ENCODE results near the gene FBXO41.

Gene FBXO41

DNA sequence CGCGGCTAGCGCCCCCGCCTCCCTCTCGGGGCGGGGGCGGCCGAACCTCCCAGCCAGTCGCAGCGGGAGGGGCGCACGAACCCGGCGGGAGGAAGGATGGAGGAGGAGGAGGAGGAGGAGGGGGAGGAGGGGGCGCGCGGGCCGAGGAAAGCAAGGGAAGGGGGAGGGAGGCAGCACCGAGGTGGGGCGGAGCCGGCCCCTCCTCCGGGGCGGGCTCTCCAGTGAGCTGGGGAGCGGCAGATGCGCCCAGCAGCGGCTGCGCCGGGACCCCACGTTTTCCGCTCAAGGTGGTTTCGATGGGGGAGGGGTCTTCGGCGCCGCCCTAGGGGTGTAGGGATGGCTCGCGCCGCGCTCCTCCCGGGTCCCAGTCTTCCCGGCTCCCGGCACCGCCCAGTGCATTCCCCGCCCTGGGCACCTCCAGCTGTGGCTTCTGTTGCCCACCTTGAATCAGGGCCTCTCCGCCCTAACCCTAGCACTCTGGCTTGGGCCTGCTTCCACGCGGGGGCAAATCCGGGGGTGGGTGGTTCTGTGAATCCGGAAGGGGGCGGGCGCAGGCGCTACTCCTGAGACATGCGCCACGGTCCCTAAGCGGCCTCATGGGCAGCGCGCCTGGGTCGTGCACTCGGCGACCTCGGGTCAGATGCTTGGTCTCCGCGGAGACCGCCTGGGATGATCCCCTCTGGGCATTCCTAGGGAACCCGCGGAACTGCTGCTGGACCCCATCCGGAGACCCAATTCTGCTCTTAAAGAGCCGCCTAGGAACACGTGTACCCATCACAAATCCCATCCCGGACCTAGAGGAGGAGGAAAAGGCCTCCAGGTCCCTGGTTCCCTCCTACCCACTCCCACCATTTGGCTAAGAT is at the start of gene FBXO41:
Gene FBXO41, minus strand, starts transcription at position 183 of the 863 bp plus-strand sequence. CDS start 14,848 bp downstream, outside the sequence.
- DNase-seq, result peak in 1 of 2 experiments; percentile 17

GRCh38 chr2:73334045-73334444 is 49.8 kb upstream of the FBXO41 start:
- no peak for DNase-seq

- DNase-seq, result no peak
Measured at GRCh38 chr2:73333564-73333963, 49.3 kb upstream of the FBXO41 start.

DNA sequence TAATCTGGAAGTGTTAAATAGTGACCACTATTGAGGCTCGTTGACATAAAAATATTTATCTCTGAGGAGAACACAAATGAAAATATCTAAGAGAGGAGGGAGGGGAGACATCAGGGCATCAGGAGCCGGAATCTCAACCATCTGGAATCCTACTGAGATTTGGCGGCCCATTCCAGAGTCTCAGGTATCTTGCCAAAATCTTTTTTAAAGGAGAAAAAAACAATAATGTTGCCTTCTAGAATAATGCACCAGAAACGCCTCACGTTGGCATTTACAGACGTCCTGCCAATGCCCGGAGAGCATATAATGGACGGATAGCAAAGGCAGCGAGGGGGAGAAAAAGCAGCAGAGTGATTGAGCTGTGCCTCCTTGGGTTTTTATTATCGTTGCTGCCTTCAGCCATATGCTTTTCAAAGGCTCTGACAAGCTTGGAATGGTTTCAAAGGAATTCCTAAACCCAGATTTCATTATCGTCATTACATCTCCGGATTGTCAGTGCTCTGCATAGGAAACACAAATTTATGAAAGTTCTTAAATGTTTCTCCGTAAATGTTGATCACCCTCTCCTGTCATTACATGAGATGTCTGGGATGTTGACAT is 39.9 kb upstream of the FBXO41 start:
- no peak for DNase-seq

DNA sequence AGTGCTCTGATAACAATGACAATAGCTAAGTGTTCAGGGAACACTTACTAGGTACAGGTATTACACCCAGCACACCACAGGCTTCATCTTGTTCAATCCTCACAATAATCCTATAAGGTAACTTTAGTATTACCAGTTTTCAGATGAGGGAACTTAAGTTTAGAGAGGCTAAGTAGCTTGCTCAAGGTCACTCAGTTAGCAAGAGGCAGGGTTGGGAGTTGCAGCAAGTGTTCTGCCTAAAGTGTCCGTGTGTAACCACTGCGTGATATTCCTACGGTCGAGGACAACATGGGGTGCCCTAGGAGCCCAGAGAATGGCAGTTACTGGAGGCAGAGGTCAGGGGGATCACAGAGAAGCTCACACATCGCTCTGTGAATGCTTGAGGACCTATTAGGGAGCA is 39.3 kb upstream of the FBXO41 start:
- no peak for DNase-seq

DNA sequence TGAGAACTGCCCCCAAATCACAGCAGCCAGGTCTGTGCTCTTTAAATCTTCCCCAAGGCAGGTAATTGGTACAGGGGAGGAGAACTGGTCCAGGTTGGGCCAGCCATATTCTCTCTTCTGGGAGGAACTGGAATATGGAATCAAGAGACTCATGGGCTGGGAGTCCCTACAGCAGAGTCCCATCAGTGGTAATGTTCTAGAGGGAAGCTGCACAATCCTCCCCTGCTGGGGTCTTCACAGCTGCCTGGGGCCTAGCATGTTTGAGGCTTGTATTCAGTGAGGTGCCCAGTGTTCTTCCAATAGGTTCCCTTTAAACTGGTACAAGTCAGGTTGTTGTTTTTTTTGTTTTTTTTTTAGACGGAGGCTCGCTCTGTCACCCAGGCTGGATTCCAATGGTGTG is 30.2 kb upstream of the FBXO41 start:
- no peak for DNase-seq

- DNase-seq, result no peak
Measured at GRCh38 chr2:73307720-73308119, 23.4 kb upstream of the FBXO41 start.

GRCh38 chr2:73301636-73302035 is 17.4 kb upstream of the FBXO41 start:
- no peak for DNase-seq

GRCh38 chr2:73300926-73301325 is 16.6 kb upstream of the FBXO41 start:
- no peak for DNase-seq

- no peak for DNase-seq
Measured at GRCh38 chr2:73297586-73297985, 13.3 kb upstream of the FBXO41 start.

GRCh38 chr2:73297151-73297559 is 12.9 kb upstream of the FBXO41 start:
- no peak for DNase-seq

DNA sequence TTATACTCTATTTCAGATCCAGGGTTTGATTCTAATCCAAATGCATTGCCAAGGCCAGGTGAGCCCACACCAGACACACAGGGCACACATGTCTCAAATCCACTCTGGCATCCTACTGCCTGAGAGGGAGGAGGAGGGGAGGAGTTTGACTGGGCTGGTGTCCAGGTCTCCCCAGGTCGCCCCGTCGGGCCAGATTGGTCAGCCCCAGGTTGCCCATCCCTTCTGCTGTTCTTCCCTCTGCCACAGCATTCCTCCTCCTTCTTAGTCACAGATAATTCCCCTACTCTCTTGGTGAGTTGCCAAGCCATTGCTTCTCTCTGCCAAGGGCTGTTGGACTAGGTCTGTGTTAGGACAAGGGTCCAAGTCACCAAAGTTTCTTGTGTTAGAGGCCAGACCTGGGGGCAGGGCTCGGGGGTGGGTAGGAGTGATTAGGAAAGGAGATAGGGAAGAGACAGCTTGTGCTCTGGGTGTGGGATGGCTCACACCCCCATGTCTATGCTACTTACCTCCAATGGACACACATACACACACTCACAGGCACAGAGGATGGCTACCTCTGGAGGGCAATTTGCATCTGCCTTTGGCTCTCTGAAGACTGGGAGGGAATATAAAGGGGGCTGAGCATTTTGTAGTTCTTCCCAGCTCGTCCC is 11.6 kb upstream of the FBXO41 start:
- DNase-seq, result no peak

- no peak for DNase-seq
Measured at GRCh38 chr2:73294239-73294638, 10.0 kb upstream of the FBXO41 start.

GRCh38 chr2:73293534-73294171 is 9.4 kb upstream of the FBXO41 start, which contains the start of gene EGR4:
TSS of gene EGR4 (minus strand) at chr2:73293548. CDS start at chr2:73293317, 231 bp downstream.
- DNase-seq, result no peak

GRCh38 chr2:73292906-73293533 is 8.7 kb upstream of the FBXO41 start:
- no peak for DNase-seq

GRCh38 chr2:73292316-73292905 is 8.1 kb upstream of the FBXO41 start:
- no peak for DNase-seq

GRCh38 chr2:73291461-73292315 is 7.4 kb upstream of the FBXO41 start:
- DNase-seq, result no peak

DNA sequence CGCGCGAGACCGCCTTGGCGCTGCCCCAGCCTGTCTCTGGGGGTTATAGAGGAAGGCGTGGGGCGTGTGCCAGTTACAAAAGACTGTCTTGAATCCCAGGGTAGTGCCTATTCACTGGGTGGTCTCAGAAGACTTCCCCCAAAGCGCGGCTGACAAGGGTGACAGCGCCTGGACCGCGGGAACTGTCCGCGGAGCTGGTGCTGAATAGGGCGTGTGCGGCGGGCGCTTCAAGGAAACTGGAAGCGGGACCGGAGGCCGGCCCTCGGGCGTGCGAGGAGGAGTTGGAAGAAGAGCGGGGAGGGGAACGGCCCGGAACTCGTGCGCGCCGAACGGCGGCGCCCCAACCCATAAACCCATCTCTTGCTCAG is 6.8 kb upstream of the FBXO41 start:
- DNase-seq, result no peak

- no peak for DNase-seq
Measured at GRCh38 chr2:73290049-73290839, 6.0 kb upstream of the FBXO41 start.

GRCh38 chr2:73289304-73289703 is 5.0 kb upstream of the FBXO41 start:
- no peak for DNase-seq

All from NCI-H187 (cell line).